Mesendoderm (in vitro differentiated cells): ENCODE results near the gene GLG1.
A peak's percentile ranks its signal among the peaks of the same experiment; 100 is the strongest.
"Not testable (repeated sequence)": the region's sequence is repeated elsewhere in the genome, so short reads cannot be mapped to it uniquely, and the experiment has no call there.

Experiments
- DNase-seq: peaks from one replicate; pipeline ENCODE4 v3.0.0; 2013
- H2AK5ac ChIP-seq: 2 replicates; pipeline ENCODE4 v1.6.1; 2013; ENCODE audit warnings: low read length, inconsistent platforms
- H2BK120ac ChIP-seq: 2 replicates; pipeline ENCODE4 v1.6.1; 2013; ENCODE audit warnings: low read depth, mild to moderate bottlenecking, low read length, moderate library complexity, mixed read lengths
- H2BK15ac ChIP-seq: replicated peaks from 2 replicates; pipeline ENCODE4 v1.6.1; 2013; ENCODE audit warnings: low read depth, mild to moderate bottlenecking, moderate library complexity
- H2BK5ac ChIP-seq: 2 replicates; pipeline ENCODE4 v1.6.1; 2013; ENCODE audit warnings: low read length, inconsistent platforms
- H3K18ac ChIP-seq: 2 replicates; pipeline ENCODE4 v1.6.1; 2013; ENCODE audit warnings: mild to moderate bottlenecking, low read length, mixed read lengths
- H3K23ac ChIP-seq: one replicate; pipeline ENCODE4 v1.6.1; 2013; ENCODE audit warnings: low read length
- H3K27ac ChIP-seq: 2 replicates; pipeline ENCODE4 v1.5.1; 2013; ENCODE audit warnings: low read depth, mild to moderate bottlenecking, inconsistent platforms, low read length, moderate library complexity
- H3K27me3 ChIP-seq: 2 replicates; pipeline ENCODE4 v1.6.1; 2013; ENCODE audit warnings: low read length, control low read depth, mild to moderate bottlenecking, inconsistent platforms; ENCODE audit not compliant: insufficient read depth, poor library complexity
- H3K36me3 ChIP-seq: 2 replicates; pipeline ENCODE4 v1.6.1; 2013; ENCODE audit warnings: low read length, inconsistent platforms; ENCODE audit not compliant: control insufficient read depth, insufficient read depth
- H3K4ac ChIP-seq: one replicate; pipeline ENCODE4 v1.6.1; 2013; ENCODE audit warnings: low read depth, mild to moderate bottlenecking, low read length, moderate library complexity
- H3K4me1 ChIP-seq: 2 replicates; pipeline ENCODE4 v1.6.1; 2013; ENCODE audit warnings: low read depth, low read length, inconsistent platforms; ENCODE audit not compliant: control insufficient read depth
- H3K4me2 ChIP-seq: 2 replicates; pipeline ENCODE4 v1.6.1; 2013; ENCODE audit warnings: low read length
- H3K4me3 ChIP-seq: 2 replicates; pipeline ENCODE4 v1.5.1; 2013; ENCODE audit warnings: mild to moderate bottlenecking, low read length
- H3K56ac ChIP-seq: one replicate; pipeline ENCODE4 v1.6.1; 2013; ENCODE audit warnings: low read length
- H3K79me1 ChIP-seq: 2 replicates; pipeline ENCODE4 v1.6.1; 2013; ENCODE audit warnings: low read length, inconsistent platforms
- H3K79me2 ChIP-seq: 2 replicates; pipeline ENCODE4 v1.6.1; 2013; ENCODE audit warnings: mild to moderate bottlenecking, low read length; ENCODE audit not compliant: control insufficient read depth, insufficient read depth
- H3K9ac ChIP-seq: 2 replicates; pipeline ENCODE4 v1.6.1; 2013; ENCODE audit warnings: low read length, inconsistent platforms
- H4K5ac ChIP-seq: one replicate; pipeline ENCODE4 v1.6.1; 2013; ENCODE audit warnings: low read length
- H4K8ac ChIP-seq: one replicate; pipeline ENCODE4 v1.6.1; 2013; ENCODE audit warnings: low read depth, mild to moderate bottlenecking, control low read depth, low read length, moderate library complexity
- WGBS: extraction: QIAGEN DNeasy Blood & Tissue Kit; methylation state at CpG from one replicate; pipeline ENCODE4 v1.1.7; 2013; ENCODE audit warnings: low lambda C conversion rate, missing lambda C conversion rate; ENCODE audit not compliant: insufficient coverage; ENCODE audit errors: extremely low coverage; 5-methylcytosine and 5-hydroxymethylcytosine counted together

The GLG1 gene

DNA sequence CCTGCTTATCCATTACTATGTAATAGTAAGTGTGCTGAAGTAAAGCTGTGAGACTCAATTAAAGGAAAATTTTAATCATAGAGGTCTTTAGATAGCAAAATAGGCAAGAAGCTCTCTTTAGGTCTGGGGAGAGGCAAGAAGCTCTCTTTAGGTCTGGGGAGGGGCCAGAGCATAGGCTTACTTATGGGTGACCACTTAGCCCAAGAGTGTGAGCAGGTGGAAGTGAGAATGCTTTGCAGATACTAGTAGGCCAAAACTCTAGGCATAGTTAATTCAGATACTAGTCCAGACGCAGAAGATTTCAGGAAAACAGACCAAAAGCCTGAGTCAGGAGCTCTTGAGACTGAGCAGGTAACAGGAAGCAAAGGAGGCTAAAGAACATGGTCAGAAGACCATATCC, 49.6 kb downstream of the GLG1 start:
- H3K4me3 ChIP-seq = no peak overlapping the region
- no peak overlapping the region for H2BK120ac ChIP-seq
- H3K9ac ChIP-seq = no peak overlapping the region
- no peak overlapping the region for H3K27ac ChIP-seq
- no peak overlapping the region for H3K4ac ChIP-seq
- no peaks in the 10 kb centered on the region for H3K27me3 ChIP-seq
- DNase-seq = no peak
- no peak overlapping the region for H3K56ac ChIP-seq
- no peak overlapping the region for H3K18ac ChIP-seq
- no peak overlapping the region for H2BK15ac ChIP-seq
- H3K79me2 ChIP-seq = peaks cover 4% of the 10 kb centered on the region
- H3K23ac ChIP-seq = no peak overlapping the region
- no peak overlapping the region for H4K8ac ChIP-seq
- peaks cover 10% of the 10 kb centered on the region for H3K79me1 ChIP-seq
- H4K5ac ChIP-seq = no peak overlapping the region
- H3K4me1 ChIP-seq = no peaks in the 10 kb centered on the region
- H3K4me2 ChIP-seq = no peak overlapping the region
- no peaks in the 10 kb centered on the region for H3K36me3 ChIP-seq
- no peak overlapping the region for H2BK5ac ChIP-seq
- WGBS = no CpG with 5 or more reads among the region's 1 CpG
- H2AK5ac ChIP-seq = no peak overlapping the region

DNA sequence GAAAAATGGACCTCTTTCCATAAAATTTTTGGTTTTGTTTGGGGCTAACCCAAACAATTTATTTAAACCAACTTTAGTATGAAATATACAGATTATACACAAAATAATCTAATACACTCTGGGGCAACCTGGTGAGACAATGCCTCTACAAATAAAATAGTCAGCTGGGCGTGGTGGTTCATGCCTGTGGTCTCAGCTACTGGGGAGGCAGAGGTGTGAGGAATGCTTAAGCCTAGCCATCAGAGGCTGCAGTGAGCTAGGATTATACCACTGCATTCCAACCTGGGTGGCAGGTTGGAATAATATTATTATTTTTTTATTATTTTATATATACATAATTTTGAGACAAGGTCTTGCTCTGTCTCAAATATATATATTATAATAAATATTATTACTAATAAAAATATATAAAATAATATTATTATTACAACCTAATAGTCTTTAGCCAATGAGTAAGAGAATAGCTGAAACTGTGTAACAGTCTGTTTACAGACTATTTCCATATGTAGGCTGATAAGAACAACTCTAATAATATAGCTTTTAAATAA, 50.5 kb downstream of the GLG1 start:
- no peak overlapping the region for H2BK5ac ChIP-seq
- H3K9ac ChIP-seq = no peak overlapping the region
- H4K5ac ChIP-seq = no peak overlapping the region
- no peaks in the 10 kb centered on the region for H3K36me3 ChIP-seq
- H3K18ac ChIP-seq = no peak overlapping the region
- H3K27ac ChIP-seq = no peak overlapping the region
- H3K4me1 ChIP-seq = no peaks in the 10 kb centered on the region
- DNase-seq = peak; percentile 65
- no peak overlapping the region for H2BK120ac ChIP-seq
- no peak overlapping the region for H3K4me2 ChIP-seq
- no peaks in the 10 kb centered on the region for H3K27me3 ChIP-seq
- no CpG with 5 or more reads among the region's 1 CpG for WGBS
- H2AK5ac ChIP-seq = no peak overlapping the region
- no peak overlapping the region for H3K4me3 ChIP-seq
- no peak overlapping the region for H3K4ac ChIP-seq
- no peak overlapping the region for H3K56ac ChIP-seq
- no peak overlapping the region for H4K8ac ChIP-seq
- H3K79me2 ChIP-seq = peaks cover 2% of the 10 kb centered on the region
- no peak overlapping the region for H3K23ac ChIP-seq
- peaks cover 10% of the 10 kb centered on the region for H3K79me1 ChIP-seq
- H2BK15ac ChIP-seq = no peak overlapping the region

DNA sequence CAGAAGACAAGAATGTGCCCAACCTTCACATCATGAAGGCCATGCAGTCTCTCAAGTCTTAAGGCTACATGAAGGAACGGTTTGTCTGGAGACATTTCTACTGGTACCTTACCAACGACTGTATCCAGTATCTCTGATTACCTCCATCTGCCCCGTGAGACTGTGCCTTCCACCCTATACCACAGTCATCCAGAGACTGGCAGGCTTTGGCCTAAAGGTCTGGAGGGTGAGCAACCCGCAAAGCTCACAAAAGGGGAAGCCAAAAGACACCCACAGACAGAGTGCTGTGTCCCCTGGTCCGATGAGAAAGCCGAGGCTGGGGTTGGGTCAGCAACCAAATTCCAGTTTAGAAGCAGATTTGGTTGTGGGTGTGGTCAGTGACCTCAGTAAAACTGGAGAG, 54.6 kb downstream of the GLG1 start:
- not testable (repeated sequence) for H3K4ac ChIP-seq, H3K27ac ChIP-seq, H3K23ac ChIP-seq, H2AK5ac ChIP-seq, H4K8ac ChIP-seq, H3K4me2 ChIP-seq, H2BK15ac ChIP-seq, H2BK5ac ChIP-seq, H3K18ac ChIP-seq, H3K27me3 ChIP-seq, H3K4me1 ChIP-seq, H3K36me3 ChIP-seq, H3K79me2 ChIP-seq, H3K79me1 ChIP-seq, H3K9ac ChIP-seq, H3K4me3 ChIP-seq, H2BK120ac ChIP-seq, H4K5ac ChIP-seq, H3K56ac ChIP-seq, DNase-seq
- WGBS = no CpG with 5 or more reads among the region's 6 CpGs

DNA sequence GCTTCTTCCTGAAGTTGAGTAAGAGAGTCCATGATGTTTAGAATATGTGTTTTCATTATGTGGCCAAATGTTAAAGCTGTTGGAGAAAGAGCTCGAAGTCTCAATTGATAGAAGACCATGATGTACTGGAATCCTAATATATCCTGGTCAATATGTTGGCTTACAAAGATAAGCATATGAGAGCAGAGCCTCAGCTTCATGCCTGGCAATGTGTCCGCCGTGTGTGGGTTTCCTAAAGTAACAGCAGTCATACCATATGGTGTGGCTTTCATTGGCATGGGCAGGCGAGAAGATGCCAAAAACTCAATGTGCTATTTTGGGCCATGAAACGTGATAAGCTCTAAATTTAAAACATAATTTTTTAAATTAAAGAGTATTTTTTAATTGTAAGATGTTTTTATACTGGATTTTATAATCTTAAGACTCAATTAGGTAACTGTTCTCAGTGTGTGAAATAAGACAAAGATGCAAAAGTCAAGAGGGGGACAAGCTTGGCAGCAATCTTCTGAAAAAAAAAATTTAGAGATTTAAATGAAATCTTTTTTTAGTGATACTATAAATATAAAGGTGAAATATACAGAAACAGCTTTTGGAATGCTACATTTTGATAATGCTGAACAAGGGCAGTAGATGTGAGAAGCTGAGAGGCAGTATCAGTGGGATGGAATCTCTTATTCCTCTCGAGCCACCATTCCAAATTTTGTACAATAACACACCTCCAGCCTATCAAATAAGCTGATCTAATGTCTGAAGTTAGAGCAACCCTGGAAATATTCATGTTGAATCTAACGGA, 56.5 kb downstream of the GLG1 start:
- not testable (repeated sequence) for H3K4me2 ChIP-seq, H3K4ac ChIP-seq, H4K8ac ChIP-seq, H3K18ac ChIP-seq, H3K4me1 ChIP-seq, DNase-seq, H3K9ac ChIP-seq, H3K23ac ChIP-seq, H3K27ac ChIP-seq, H3K27me3 ChIP-seq, H3K79me1 ChIP-seq, H3K36me3 ChIP-seq, H3K4me3 ChIP-seq, H2BK120ac ChIP-seq, H4K5ac ChIP-seq, H2BK5ac ChIP-seq, H2BK15ac ChIP-seq, H3K79me2 ChIP-seq, H2AK5ac ChIP-seq, H3K56ac ChIP-seq
- no CpG with 5 or more reads among the region's 7 CpGs for WGBS

DNA sequence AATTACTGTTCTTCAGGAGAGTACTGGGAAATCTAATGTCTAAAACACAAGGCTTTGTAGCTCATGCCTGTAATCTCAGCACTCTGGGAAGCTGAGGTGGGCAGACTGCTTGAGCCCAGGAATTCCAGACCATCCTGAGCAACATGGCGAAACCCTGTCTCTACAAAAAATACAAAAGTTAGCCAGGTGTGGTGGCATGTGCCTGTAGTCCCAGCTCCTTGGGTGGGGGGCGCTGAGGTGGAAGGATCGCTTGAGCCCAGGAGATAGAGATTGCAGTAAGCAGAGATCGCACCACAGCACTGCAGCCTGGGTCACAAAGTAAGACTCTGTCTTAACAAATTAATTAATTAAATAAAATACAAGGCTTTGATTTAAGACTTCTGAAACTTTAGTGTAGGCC, 60.8 kb downstream of the GLG1 start:
- not testable (repeated sequence) for H3K4ac ChIP-seq, H2AK5ac ChIP-seq, H3K79me1 ChIP-seq, H3K4me3 ChIP-seq, H2BK120ac ChIP-seq, H3K23ac ChIP-seq, H3K36me3 ChIP-seq, H3K4me2 ChIP-seq, H3K56ac ChIP-seq, H2BK5ac ChIP-seq, H3K18ac ChIP-seq, H3K4me1 ChIP-seq, H3K9ac ChIP-seq, H3K27me3 ChIP-seq, DNase-seq, H4K5ac ChIP-seq, H4K8ac ChIP-seq, H3K79me2 ChIP-seq, H3K27ac ChIP-seq, H2BK15ac ChIP-seq
- no CpG with 5 or more reads among the region's 4 CpGs for WGBS
